NCI-H1105 treated with DMSO at 0.1 percent for 48 hours (cell line): ENCODE measurements around the gene MYO7A.

Experiments used
- DNase-seq: peaks from one replicate; lab custom pipeline; 2025; lab: John Stamatoyannopoulos, UW

Gene MYO7A

DNA sequence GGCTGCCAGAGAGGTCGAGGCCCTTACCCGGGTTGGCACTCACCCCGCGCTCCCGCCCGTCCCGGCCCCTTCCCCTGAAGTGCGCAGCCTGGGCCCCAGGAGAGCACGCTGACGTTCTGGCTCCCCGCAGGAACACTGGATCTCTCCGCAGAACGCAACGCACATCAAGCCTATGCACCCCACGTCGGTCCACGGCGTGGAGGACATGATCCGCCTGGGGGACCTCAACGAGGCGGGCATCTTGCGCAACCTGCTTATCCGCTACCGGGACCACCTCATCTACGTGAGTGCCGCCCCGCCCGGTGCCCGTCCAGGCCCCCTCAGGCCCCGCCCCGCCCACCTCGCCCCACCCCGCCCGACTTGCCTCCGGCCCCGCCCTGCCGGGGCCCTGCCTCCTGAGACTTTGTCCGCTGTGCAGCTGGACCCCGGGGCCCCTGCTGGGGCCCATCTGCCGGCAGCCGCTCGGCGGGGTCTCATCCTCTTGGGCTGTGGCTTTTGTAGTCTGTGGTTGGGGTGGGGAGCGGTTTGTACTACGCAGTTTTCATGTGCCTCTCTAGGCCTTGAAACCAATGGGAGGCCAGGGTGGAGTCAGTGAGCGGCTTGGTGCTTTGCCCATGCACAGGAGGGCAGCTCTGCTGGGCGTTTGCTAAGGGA lies 19.7 kb downstream of the MYO7A start:
- DNase-seq = no peak

DNA sequence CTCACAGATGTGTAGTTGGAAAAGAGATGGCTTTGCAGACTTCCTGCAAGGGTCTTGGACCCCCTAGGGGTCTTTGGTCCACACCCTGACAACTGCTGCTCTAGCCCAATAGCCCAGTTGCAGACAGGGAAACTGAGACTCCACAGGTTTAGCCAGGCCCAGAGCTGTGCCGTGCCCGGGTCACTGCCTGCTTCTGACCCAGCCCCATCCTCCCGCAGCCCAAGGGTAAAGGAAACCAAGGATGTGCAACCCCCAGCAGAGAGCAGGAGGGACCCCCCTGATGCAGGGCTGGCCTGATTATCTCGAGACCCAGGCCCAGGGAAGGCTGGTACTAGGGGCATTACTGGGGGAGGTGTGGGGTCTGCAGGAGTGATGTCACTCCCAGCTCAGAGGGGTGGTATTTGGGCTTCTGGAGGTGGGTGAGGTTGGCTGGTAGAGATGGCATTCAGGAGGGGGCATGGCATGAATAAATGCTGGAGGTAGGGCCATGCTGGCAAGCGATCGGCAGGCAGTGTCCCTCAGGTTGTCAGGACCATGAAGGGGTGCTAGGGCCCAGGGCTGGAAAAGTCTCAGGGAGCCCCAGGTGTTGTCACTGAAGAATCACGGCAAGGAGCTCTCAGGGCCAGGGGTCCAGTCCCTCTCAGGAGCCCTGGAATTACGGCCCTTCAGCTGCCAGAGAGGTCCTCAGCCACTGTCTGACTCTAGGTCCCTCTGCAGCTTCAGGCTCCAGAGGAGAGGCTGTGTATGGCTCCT lies 21.1 kb downstream of the MYO7A start:
- DNase-seq = no peak

DNA sequence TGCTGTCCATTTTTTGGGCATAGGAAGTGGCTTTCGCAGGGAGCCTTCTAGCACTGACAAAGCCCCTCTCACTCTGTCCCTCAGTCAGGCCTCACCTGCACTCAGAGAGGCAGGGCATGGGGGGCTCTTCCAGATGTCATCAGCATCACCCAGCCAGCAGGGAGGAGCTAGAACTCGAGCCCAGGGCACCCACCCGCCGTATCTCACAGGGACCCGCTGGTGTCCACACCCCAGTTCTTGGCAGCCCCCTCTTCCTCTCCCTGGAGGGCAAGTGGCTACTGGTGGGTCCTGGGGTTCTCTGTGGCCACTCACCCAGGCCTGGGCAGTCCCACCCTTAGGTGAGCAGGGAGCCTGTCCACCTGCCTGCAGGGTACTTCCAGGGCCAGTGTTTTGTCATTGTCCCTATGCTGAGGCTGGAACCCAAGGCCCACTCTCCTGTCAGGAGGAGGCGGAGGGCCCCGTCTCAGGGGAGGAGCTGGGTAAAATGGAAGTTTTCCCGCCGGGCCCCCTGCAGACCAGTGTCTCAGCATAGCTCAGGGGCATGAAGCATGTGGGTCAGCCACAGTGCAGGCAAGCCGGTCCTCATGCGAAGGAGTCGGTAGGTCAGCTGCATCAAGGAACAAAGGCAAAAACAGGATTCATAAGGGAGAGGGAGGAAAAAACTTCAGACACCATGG lies 21.8 kb downstream of the MYO7A start:
- no peak for DNase-seq

DNA sequence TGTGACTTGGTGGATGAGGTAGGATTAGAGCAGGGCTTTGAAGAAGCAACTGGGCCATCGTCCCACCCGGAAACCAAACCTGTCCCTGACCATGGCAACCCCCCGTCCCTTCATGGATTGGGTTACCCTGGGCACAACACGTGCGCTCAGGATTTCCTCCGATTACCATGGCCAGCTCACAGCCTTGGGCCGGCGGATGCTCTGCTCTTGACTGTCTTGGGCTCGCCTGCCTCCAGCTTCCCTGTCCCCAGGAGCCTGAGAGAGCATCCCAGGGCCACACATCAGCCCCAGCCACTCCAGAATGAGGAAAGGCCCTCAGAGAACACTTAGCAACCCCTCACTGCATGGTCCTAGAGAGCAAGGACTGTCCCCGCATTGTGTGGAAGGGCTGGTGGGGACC lies 22.8 kb downstream of the MYO7A start:
- no peak for DNase-seq

DNA sequence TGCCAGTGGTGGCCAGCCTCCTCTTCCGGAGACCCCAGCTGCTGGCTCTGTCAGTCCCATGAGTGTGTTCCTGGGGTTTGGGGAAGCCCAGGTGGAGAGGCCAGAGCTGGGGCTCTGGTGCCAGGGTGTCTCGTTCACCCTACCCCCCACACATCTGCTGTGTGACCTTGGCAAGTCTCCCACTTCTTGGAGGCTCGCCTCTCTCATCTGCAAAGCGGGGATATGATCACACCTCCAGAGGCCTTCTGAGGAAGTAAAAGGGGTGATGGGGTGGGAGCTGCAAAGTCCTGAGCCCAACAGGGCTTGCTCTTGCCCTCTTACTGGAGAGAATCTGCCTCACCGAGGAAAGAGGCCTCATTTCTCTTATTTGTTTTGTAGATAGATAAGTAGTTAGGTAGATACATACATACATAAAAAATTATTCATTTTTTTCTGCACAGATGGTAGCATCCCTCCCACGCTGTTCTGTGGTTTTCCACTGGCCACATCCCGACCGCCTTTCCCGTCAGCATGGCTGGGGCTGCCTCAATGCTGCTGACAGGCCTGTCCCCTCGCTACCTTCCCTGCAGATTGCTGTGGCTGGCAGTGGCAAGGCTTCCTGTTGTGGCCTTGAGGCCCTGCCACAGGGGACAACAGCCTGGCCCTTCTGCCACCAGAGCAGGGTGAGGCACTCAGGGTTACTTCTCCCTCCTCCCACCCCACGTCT lies 23.9 kb downstream of the MYO7A start:
- DNase-seq = peak; percentile 81

DNA sequence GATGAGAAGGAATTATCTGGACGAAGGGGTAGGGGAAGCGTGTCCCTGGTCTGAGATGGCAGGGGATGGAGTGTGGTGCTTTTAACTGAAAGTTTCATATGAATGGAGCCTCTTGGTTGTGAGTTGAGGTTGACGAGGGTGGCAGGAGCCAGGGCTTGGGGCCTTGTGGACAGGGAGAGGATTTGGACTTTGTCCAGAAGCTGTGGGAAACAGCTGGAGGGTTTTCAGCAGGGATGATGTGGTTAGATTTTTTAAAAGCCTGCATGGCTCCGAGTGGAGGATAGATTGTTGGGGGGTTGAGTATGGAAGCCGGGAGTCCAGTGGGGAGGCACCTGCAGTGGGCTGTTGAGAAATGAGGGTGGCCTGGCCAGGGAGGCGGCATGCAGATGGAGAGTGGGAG lies 24.8 kb downstream of the MYO7A start:
- DNase-seq = no peak

DNA sequence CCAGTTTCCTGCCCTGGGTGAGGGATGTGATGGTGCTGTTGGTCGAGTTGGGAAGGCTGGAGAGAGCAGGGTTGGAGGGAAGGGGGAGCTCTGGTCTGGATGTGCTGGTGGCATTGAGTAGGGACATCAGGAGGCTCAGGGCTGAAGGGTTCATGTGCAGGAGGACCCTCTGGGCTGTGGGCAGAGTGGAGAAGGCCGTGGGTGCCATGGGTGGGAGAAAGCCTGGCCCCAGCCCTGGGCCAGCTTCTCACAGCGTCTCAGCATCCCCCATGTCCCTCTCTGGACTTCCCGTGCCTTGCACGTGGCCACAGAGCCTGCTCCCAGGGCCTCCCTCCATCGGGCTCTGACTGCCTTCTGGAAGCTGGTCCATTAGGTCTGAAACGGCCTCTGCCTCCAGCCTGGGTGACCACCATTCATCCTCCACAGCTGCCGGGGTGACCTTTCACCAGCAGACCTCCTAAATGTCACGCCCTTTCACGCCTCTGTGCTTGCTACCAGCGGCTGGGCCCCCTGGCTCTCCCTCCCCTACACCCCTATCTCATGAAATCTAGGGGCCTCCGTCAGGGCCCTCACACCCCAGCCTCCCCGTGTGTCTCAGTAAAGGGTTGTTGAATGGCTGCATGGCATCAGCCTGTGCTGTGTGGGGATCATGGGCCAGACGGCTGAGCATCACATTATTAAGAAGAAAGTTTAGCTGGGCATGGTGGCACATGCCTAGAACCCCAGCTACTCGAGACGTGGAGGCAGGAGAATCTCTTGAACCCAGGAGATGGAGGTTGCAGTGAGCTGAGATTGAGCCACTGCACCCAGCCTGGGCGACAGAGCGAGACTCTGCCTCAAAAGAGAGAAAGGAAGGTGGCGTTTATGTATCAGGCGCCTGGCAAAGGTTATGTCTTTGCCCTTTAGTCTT lies 25.5 kb downstream of the MYO7A start:
- no peak for DNase-seq

DNA sequence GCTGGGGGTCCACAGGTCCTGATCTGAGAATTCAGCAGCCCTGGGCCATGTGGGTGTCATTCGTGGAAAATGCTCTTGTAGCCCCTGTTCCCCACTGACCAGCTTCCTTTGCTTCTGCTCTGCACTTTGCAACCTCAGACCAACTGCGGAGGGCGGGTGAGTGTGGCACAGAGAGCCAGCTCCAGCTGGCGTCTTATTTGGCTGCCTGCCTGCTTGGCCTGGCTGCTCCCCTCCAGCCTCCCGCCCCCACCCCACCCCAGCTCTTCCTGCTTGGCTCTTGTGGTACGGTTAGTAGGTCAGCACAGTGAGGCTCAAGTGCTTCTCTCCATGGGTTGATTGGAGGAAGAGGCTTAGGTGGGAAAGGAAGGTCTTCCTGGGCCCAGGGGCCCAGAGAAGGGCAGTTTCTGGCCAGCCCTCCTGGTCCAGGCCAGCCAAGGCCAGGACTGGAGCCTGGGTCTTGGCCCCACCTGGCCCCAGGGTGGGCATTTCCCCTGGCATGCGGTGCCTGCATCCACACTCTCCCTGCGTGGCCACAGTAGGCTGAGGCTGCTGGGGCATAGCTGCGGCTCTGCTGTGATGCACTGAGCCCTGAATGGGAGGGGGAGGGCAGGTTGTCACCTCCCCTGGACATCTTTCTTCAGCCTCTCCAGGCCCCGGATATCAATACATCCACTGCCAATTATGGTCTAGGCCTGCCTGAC lies 26.5 kb downstream of the MYO7A start:
- peak; percentile 84 for DNase-seq

DNA sequence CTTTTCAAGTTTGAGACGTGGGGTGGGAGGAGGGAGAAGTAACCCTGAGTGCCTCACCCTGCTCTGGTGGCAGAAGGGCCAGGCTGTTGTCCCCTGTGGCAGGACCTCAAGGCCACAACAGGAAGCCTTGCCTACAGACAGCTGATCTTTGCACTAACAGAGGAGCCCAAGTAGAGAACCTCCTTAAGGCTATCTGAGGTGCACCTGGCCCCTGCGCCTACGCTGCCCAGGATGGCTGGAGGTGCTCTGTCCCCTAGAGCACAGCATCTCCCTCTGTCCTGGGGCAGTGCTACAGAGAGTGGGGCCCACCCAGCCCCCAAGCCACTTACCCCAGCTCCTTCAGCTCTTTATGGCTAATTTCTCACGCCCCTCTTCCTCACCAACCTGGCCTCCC lies 27.0 kb downstream of the MYO7A start:
- DNase-seq = no peak

DNA sequence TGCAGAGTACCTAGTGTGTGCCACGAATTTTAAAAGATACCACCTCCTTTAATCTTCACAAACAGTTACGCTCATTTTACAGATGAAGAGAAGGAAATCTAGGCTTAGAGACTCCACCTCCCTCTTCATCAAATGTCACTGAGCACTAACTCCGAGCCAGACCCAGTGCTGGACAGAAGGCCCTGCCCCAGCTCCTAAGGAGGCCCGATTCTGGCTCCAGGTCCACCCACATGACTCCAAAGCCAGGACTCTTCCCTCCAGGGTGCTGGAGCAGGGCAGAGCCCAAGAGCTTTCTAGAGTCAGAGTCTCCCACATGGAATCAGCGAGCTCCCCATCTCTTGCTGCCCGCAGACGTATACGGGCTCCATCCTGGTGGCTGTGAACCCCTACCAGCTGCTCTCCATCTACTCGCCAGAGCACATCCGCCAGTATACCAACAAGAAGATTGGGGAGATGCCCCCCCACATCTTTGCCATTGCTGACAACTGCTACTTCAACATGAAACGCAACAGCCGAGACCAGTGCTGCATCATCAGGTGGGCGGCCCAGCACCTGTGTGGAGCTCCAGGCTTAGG lies 27.6 kb downstream of the MYO7A start:
- DNase-seq = no peak

DNA sequence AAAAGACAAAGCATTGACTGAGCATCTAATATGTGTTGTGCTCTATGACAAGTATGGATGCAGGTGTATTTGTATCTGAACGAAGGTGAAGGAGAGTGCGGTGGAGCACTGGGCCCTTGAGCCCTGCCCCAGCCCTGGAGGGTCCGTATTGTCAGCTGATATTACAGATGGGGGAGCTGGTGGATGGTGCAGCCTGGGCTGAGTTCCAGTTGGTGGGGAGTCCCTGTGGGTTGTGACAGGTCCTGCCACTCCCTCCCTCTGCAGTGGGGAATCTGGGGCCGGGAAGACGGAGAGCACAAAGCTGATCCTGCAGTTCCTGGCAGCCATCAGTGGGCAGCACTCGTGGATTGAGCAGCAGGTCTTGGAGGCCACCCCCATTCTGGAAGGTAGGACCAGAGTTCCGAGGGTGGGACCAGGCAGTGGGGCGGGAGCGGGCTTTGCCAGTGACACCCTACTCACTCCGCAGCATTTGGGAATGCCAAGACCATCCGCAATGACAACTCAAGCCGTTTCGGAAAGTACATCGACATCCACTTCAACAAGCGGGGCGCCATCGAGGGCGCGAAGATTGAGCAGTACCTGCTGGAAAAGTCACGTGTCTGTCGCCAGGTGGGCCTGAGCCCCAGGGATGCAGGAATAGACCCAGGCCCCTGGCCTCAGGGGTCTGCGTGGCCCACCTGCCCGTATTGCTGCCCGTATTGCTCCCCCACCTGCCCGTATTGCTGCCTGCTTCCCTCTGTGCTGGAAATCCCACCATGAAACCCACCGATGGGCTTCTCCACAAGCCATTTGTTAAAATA lies 28.6 kb downstream of the MYO7A start:
- DNase-seq = no peak

DNA sequence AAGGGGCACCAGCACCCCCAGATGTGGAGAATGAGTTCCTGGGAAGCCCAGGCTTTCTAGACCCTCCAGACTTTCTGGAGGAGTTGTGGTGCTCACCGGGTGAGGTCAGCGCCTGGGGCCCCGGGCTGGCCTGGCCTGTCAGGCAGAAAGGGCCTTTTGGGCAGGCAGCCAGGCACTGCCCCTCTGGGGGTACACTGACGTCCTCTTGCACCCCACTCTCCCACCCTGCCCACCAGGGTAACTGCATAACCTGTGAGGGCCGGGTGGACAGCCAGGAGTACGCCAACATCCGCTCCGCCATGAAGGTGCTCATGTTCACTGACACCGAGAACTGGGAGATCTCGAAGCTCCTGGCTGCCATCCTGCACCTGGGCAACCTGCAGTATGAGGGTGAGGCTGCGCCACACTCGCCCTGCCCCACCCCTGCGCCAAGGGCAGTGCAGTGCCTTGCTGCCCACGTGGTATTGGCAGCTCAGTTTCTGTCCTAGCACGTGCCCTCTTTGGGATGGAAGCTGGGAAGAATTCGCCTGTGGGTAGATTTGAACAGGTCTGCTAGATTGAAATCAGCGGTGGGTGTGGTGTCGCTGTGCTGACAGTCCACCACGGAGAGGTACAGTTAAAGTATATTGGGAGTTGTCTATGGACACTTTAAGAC lies 30.1 kb downstream of the MYO7A start:
- DNase-seq = no peak

DNA sequence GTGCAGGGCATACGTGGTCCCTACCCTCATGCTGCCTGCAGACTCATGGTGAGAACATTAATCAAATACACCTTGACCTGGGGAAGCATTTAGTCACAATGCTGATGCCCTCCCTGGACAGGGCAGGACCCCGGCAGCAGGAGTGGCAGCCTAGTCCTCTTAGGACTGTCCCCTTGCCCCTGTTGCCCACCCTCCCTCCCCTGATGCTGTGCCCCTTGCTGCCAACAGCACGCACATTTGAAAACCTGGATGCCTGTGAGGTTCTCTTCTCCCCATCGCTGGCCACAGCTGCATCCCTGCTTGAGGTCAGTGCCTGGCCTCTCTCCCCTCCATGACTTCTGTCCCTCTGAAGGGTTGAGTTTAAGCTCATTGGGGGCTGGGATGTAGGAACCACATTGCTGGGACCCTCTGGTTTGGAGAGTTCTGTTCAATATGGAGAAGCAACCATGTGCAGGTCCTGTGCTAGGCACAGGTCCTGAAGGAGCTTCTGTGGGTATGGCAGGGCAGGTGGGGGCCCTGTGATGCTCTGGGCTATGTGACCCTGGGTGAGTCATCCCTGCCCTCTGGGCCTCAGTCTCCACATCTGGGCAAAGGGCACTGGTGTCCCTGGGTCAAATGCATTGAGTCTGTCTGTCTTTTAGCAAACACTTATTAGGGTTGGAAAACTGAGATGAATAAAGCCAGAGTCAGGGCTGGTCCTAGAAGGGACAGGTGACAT lies 31.3 kb downstream of the MYO7A start:
- no peak for DNase-seq

DNA sequence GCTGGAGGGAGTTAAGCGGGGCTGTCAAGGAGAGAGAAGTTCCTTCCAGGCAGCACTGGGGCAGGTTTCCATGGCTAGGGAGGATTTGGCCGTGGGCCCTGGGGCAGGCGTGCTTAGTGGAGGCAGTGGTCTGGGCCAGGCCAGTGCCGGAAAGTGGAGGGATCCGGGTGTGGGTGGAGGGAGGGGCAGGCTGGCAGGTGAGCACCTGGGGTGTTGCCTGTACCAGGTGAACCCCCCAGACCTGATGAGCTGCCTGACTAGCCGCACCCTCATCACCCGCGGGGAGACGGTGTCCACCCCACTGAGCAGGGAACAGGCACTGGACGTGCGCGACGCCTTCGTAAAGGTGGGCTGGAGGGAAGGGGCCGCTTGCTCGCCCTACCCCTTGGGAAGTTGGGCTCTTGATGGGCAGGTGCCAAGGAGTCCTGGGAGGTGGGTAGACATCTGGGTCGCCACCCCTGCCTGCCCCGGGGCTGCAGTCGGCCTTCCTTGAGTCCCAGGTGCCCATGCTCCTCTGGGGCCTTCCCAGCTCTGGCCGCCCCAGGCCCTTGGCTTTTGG lies 32.0 kb downstream of the MYO7A start:
- DNase-seq = no peak

DNA sequence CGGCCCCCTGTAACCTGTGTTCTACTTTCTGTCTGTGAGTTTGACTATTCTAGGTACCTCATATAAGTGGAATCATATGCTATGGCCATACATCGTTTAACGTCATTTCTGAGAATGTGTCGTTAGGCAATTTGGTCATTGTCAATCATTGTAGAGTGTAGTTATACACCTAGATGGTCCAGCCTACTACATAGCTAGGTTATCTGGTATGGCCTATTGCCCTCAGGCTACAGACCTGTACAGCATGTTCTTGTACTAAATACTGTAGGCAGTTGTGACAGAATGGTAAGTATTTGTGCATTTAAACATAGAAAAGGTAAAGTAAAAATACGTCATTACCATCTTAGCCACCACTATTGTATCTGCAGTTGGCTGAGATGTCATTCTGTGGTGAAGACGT lies 35.2 kb downstream of the MYO7A start:
- DNase-seq = no peak

DNA sequence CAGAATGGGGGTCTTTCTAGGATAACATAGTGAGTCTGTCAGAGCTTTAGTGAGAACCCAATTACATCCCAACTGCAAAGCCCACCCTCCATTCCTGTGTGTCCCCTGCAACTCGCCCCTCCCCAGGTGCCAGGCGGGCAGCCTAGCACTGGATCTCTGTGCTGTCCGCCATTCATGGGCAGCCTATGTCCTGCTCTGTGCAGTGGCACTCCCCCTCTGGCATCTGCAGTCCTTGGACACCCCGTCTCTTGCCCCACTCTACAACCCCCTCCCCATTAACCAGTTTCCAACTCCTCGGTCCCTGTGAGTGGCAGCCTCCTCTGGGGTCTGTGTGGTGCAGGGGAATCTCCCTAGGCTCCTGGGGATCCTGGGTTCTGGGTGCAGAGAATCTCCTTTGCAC lies 37.0 kb downstream of the MYO7A start:
- no peak for DNase-seq

DNA sequence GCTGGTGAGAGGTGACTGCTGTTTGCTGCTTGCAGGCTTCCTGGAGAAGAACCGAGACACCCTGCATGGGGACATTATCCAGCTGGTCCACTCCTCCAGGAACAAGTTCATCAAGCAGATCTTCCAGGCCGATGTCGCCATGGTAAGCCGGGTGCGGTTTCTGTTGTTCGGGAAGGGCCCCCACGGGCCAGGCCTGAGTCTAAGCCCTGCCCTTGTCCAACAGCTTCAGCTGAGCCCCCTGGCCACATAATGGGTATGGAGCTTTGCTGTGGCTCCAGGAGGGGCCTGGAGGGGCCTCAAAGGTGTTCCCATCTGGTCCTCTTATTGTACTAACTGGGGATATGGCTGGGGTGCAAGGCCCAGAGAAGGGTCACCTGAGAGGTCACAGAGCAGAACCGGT lies 38.0 kb downstream of the MYO7A start:
- no peak for DNase-seq

DNA sequence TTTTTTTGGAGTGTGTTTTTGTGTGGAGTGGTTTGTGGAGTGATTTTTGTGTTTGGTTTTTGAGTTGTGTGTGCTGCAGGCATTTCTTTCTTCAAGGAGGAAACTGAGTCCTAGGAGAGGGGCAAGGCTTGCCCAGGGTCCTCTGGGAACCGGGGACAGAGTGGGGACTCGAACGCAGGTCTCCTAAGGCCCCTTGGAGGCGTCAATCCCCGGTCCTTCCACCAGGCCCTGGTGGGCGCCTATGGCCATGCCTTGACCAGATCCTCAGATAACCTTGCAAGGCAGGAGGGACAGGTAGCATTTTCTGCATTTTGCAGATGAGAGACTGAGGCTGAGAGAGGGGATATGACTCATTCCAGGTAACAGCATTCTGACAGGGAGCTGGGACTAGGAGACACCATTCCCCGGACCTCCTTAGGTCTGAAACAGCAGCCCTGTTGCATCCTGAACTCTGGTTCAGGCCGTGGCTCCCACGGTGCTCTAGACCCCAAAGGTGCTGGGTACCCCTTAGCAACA lies 39.1 kb downstream of the MYO7A start:
- DNase-seq = no peak
